ENCODE measurements around the gene C9.
"Not testable (repeated sequence)": the region's sequence is repeated elsewhere in the genome, so short reads cannot be mapped to it uniquely, and the experiment has no call there.

Gene C9

DNA sequence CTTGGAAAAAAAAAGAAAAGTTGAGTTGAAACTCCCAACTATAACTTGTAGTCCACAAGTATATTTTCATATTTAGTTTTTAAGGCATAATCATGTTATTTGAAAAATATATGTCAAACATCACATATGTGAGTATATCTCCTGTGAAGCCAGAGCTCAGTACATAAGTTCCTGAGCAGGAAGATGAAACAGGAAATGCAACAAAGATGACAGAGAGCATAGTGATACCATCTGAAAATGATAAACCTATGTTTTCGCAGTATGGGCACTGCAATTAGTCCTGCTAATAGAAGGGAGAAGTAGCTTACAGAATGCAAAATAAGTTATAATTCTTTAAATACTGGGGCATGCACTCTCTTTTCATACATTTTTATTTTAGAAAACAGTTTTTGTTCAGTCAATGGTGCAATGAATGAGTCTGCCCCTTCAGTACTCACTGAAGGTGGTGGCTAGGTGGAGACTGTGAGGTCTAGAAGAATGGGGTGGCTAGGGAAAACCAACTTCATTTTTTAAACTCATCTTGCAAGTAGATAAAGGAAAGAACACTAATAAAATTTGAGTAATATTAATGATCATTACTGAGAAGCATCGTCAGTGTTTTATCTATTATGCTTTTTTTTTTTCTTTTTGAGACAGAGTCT, 90.9 kb downstream of the C9 start:
- no peaks in the 10 kb centered on the region for H3K36me3 ChIP-seq (ENCODE audit: control insufficient read depth in 2 of 2, insufficient read depth in 1 of 2, low read length in 2 of 2)
- no peaks in the 10 kb centered on the region for H3K4me1 ChIP-seq (ENCODE audit: control insufficient read depth, insufficient read depth, low read length)
- TF ChIP-seq, protein P1, sequence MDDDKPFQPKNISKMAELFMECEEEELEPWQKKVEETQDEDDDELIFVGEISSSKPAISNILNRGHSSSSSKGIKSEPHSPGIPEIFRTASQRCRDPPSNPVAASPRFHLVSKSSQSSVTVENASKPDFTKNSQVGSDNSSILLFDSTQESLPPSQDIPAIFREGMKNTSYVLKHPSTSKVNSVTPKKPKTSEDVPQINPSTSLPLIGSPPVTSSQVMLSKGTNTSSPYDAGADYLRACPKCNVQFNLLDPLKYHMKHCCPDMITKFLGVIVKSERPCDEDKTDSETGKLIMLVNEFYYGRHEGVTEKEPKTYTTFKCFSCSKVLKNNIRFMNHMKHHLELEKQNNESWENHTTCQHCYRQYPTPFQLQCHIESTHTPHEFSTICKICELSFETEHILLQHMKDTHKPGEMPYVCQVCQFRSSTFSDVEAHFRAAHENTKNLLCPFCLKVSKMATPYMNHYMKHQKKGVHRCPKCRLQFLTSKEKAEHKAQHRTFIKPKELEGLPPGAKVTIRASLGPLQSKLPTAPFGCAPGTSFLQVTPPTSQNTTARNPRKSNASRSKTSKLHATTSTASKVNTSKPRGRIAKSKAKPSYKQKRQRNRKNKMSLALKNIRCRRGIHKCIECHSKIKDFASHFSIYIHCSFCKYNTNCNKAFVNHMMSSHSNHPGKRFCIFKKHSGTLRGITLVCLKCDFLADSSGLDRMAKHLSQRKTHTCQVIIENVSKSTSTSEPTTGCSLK (tag by site-specific recombination; IDR thresholded peaks at IDR 0.05), result no peak
- TF ChIP-seq ZBTB1 (tag by site-specific recombination; IDR thresholded peaks at IDR 0.05) (no peak), ZNF501 (tag by site-specific recombination; IDR thresholded peaks at IDR 0.05) (no peak), ZNF561 (tag by site-specific recombination; IDR thresholded peaks at IDR 0.05; ENCODE audit: borderline replicate concordance) (no peak), ZNF155 (tag by site-specific recombination; IDR thresholded peaks at IDR 0.05) (no peak), ZNF157 (tag by site-specific recombination; IDR thresholded peaks at IDR 0.05) (no peak), ZNF76 (tag by site-specific recombination; IDR thresholded peaks at IDR 0.05; ENCODE audit: borderline replicate concordance, low read depth) (no peak), ZFP69B (tag by site-specific recombination; IDR thresholded peaks at IDR 0.05) (no peak)
- TF ChIP-seq, protein P2, sequence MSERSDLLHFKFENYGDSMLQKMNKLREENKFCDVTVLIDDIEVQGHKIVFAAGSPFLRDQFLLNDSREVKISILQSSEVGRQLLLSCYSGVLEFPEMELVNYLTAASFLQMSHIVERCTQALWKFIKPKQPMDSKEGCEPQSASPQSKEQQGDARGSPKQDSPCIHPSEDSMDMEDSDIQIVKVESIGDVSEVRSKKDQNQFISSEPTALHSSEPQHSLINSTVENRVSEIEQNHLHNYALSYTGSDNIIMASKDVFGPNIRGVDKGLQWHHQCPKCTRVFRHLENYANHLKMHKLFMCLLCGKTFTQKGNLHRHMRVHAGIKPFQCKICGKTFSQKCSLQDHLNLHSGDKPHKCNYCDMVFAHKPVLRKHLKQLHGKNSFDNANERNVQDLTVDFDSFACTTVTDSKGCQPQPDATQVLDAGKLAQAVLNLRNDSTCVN (tag by site-specific recombination; optimal IDR thresholded peaks at IDR 0.05), result no peak
- TF ChIP-seq, protein P3, sequence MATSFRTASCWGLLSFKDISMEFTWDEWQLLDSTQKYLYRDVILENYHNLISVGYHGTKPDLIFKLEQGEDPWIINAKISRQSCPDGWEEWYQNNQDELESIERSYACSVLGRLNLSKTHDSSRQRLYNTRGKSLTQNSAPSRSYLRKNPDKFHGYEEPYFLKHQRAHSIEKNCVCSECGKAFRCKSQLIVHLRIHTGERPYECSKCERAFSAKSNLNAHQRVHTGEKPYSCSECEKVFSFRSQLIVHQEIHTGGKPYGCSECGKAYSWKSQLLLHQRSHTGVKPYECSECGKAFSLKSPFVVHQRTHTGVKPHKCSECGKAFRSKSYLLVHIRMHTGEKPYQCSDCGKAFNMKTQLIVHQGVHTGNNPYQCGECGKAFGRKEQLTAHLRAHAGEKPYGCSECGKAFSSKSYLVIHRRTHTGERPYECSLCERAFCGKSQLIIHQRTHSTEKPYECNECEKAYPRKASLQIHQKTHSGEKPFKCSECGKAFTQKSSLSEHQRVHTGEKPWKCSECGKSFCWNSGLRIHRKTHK (tag by site-specific recombination; IDR thresholded peaks at IDR 0.05), result no peak
- TF ChIP-seq, protein P4, sequence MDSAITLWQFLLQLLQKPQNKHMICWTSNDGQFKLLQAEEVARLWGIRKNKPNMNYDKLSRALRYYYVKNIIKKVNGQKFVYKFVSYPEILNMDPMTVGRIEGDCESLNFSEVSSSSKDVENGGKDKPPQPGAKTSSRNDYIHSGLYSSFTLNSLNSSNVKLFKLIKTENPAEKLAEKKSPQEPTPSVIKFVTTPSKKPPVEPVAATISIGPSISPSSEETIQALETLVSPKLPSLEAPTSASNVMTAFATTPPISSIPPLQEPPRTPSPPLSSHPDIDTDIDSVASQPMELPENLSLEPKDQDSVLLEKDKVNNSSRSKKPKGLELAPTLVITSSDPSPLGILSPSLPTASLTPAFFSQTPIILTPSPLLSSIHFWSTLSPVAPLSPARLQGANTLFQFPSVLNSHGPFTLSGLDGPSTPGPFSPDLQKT (IDR thresholded peaks at IDR 0.05; ENCODE audit: borderline replicate concordance, low read depth, low read length), result no peak
- TF ChIP-seq, protein P5, sequence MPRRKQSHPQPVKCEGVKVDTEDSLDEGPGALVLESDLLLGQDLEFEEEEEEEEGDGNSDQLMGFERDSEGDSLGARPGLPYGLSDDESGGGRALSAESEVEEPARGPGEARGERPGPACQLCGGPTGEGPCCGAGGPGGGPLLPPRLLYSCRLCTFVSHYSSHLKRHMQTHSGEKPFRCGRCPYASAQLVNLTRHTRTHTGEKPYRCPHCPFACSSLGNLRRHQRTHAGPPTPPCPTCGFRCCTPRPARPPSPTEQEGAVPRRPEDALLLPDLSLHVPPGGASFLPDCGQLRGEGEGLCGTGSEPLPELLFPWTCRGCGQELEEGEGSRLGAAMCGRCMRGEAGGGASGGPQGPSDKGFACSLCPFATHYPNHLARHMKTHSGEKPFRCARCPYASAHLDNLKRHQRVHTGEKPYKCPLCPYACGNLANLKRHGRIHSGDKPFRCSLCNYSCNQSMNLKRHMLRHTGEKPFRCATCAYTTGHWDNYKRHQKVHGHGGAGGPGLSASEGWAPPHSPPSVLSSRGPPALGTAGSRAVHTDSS (tag by site-specific recombination; IDR thresholded peaks at IDR 0.05), result no peak
- TF ChIP-seq, protein P6, sequence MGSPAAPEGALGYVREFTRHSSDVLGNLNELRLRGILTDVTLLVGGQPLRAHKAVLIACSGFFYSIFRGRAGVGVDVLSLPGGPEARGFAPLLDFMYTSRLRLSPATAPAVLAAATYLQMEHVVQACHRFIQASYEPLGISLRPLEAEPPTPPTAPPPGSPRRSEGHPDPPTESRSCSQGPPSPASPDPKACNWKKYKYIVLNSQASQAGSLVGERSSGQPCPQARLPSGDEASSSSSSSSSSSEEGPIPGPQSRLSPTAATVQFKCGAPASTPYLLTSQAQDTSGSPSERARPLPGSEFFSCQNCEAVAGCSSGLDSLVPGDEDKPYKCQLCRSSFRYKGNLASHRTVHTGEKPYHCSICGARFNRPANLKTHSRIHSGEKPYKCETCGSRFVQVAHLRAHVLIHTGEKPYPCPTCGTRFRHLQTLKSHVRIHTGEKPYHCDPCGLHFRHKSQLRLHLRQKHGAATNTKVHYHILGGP (tag by site-specific recombination; IDR thresholded peaks at IDR 0.05), result no peak
- TF ChIP-seq, protein P7, sequence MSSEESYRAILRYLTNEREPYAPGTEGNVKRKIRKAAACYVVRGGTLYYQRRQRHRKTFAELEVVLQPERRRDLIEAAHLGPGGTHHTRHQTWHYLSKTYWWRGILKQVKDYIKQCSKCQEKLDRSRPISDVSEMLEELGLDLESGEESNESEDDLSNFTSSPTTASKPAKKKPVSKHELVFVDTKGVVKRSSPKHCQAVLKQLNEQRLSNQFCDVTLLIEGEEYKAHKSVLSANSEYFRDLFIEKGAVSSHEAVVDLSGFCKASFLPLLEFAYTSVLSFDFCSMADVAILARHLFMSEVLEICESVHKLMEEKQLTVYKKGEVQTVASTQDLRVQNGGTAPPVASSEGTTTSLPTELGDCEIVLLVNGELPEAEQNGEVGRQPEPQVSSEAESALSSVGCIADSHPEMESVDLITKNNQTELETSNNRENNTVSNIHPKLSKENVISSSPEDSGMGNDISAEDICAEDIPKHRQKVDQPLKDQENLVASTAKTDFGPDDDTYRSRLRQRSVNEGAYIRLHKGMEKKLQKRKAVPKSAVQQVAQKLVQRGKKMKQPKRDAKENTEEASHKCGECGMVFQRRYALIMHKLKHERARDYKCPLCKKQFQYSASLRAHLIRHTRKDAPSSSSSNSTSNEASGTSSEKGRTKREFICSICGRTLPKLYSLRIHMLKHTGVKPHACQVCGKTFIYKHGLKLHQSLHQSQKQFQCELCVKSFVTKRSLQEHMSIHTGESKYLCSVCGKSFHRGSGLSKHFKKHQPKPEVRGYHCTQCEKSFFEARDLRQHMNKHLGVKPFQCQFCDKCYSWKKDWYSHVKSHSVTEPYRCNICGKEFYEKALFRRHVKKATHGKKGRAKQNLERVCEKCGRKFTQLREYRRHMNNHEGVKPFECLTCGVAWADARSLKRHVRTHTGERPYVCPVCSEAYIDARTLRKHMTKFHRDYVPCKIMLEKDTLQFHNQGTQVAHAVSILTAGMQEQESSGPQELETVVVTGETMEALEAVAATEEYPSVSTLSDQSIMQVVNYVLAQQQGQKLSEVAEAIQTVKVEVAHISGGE (tag by site-specific recombination; conservative IDR thresholded peaks at IDR 0.05; ENCODE audit: low read depth), result no peak
- H3K27ac ChIP-seq (ENCODE audit: extremely low read depth, low read depth, low read length), result no peak overlapping the region
- no peak overlapping the region for H3K4me3 ChIP-seq (ENCODE audit: low read depth, low read length)
- CTCF ChIA-PET, result interaction anchor here (0.7 to 1.8 kb wide), 2 partner anchors 56 to 194 kb away, joined by 3 to 6 read pairs; no protein-coding TSS in a partner anchor
- no peaks in the 10 kb centered on the region for H3K9me3 ChIP-seq (ENCODE audit: control insufficient read depth, insufficient read depth, low read depth, low read length)
- POLR2A ChIA-PET, result no interaction called here

DNA sequence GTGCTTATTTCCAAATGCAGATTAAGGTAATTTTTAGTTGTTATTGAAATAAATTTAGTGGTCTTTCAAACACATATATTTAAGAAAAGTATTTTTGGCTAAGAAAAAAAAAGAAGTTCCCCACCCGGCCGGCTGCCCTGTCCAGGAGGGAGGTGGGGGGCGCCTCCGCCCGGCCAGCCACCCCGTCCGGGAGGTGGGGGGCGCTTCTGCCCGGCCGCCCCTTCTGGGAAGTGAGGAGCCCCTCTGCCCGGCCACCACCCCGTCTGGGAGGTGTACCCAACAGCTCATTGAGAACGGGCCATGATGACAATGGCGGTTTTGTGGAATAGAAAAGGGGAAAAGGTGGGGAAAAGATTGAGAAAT, 91.4 kb downstream of the C9 start:
- H3K9me3 ChIP-seq (ENCODE audit: control insufficient read depth, insufficient read depth, low read depth, low read length); H3K4me1 ChIP-seq (ENCODE audit: control insufficient read depth, insufficient read depth, low read length); H3K4me3 ChIP-seq (ENCODE audit: low read depth, low read length); H3K36me3 ChIP-seq (ENCODE audit: control insufficient read depth in 2 of 2, insufficient read depth in 1 of 2, low read length in 2 of 2); POLR2A ChIA-PET; H3K27ac ChIP-seq (ENCODE audit: extremely low read depth, low read depth, low read length): not testable (repeated sequence)
- CTCF ChIA-PET, result interaction anchor here (0.7 kb wide), 1 partner anchor 193 kb away, joined by 3 read pairs; no protein-coding TSS in a partner anchor

Measured in HEK293 (cell line).